Measurements from ENCODE around the gene SUFU. TPM values are rescaled to one million over a fixed set of nuclear protein-coding genes. Genes with fewer than 3 reads are reported as not detected.

Gene SUFU
- total RNA-seq, 1 experiment from 2014 or later = 2.4 TPM

- no peak for DNase-seq (ENCODE audit: low spot score)
- in situ Hi-C loops (cut with HindIII; ENCODE audit: low sequenced_read_pairs) = loop anchor here (10.0 kb wide), 1 partner anchor 100 kb away; the partner anchor contains the start of genes ACTR1A and SUFU
Observed at GRCh38 chr10:102604439-102604841, 100.7 kb downstream of the SUFU start.

- in situ Hi-C loops (cut with HindIII; ENCODE audit: low sequenced_read_pairs) = loop anchor here (10.0 kb wide), 1 partner anchor 101 kb away; the partner anchor contains the start of genes ACTR1A and SUFU
- no peak for DNase-seq (ENCODE audit: low spot score)
Observed at GRCh38 chr10:102605712-102606111, 101.9 kb downstream of the SUFU start.

- in situ Hi-C loops (cut with HindIII; ENCODE audit: low sequenced_read_pairs) = loop anchor here (10.0 kb wide), 1 partner anchor 104 kb away; the partner anchor contains the start of genes ACTR1A and SUFU
Observed at GRCh38 chr10:102608487-102608886, 104.7 kb downstream of the SUFU start.

GRCh38 chr10:102610441-102610887 lies 106.7 kb downstream of the SUFU start:
- in situ Hi-C loops (cut with HindIII; ENCODE audit: low sequenced_read_pairs) = no loop called here
- DNase-seq (ENCODE audit: low spot score) = no peak

More at GRCh38 chr10:102608487-102608886, 104.7 kb downstream of the SUFU start:
- no peak for DNase-seq (ENCODE audit: low spot score)

GRCh38 chr10:102611514-102612087 lies 107.8 kb downstream of the SUFU start:
- DNase-seq (ENCODE audit: low spot score) = no peak

GRCh38 chr10:102612964-102613275 lies 109.1 kb downstream of the SUFU start:
- in situ Hi-C loops (cut with HindIII; ENCODE audit: low sequenced_read_pairs) = no loop called here
- DNase-seq (ENCODE audit: low spot score) = no peak

More at GRCh38 chr10:102611514-102612087, 107.8 kb downstream of the SUFU start:
- in situ Hi-C loops (cut with HindIII; ENCODE audit: low sequenced_read_pairs) = no loop called here

GRCh38 chr10:102613286-102613685 lies 109.5 kb downstream of the SUFU start:
- in situ Hi-C loops (cut with HindIII; ENCODE audit: low sequenced_read_pairs) = no loop called here

GRCh38 chr10:102613785-102614184 lies 110.0 kb downstream of the SUFU start:
- in situ Hi-C loops (cut with HindIII; ENCODE audit: low sequenced_read_pairs) = no loop called here
- DNase-seq (ENCODE audit: low spot score) = no peak

More at GRCh38 chr10:102613286-102613685, 109.5 kb downstream of the SUFU start:
- no peak for DNase-seq (ENCODE audit: low spot score)

GRCh38 chr10:102614888-102615287 lies 111.1 kb downstream of the SUFU start:
- DNase-seq (ENCODE audit: low spot score) = no peak
- in situ Hi-C loops (cut with HindIII; ENCODE audit: low sequenced_read_pairs) = no loop called here

GRCh38 chr10:102615361-102615760 lies 111.6 kb downstream of the SUFU start:
- DNase-seq (ENCODE audit: low spot score) = no peak

GRCh38 chr10:102616066-102616770 lies 112.4 kb downstream of the SUFU start:
- in situ Hi-C loops (cut with HindIII; ENCODE audit: low sequenced_read_pairs) = no loop called here

More at GRCh38 chr10:102615361-102615760, 111.6 kb downstream of the SUFU start:
- in situ Hi-C loops (cut with HindIII; ENCODE audit: low sequenced_read_pairs) = no loop called here

GRCh38 chr10:102617041-102617440 lies 113.3 kb downstream of the SUFU start:
- in situ Hi-C loops (cut with HindIII; ENCODE audit: low sequenced_read_pairs) = no loop called here
- DNase-seq (ENCODE audit: low spot score) = no peak

More at GRCh38 chr10:102616066-102616770, 112.4 kb downstream of the SUFU start:
- DNase-seq (ENCODE audit: low spot score) = no peak

GRCh38 chr10:102617816-102618215 lies 114.0 kb downstream of the SUFU start:
- DNase-seq (ENCODE audit: low spot score) = no peak
- in situ Hi-C loops (cut with HindIII; ENCODE audit: low sequenced_read_pairs) = no loop called here

- DNase-seq (ENCODE audit: low spot score) = no peak
- in situ Hi-C loops (cut with HindIII; ENCODE audit: low sequenced_read_pairs) = no loop called here
Observed at GRCh38 chr10:102619281-102619981, 115.7 kb downstream of the SUFU start.

GRCh38 chr10:102620138-102620590 lies 116.4 kb downstream of the SUFU start:
- in situ Hi-C loops (cut with HindIII; ENCODE audit: low sequenced_read_pairs) = no loop called here
- DNase-seq (ENCODE audit: low spot score) = no peak

- no peak for DNase-seq (ENCODE audit: low spot score)
- in situ Hi-C loops (cut with HindIII; ENCODE audit: low sequenced_read_pairs) = no loop called here
Observed at GRCh38 chr10:102620591-102621442, 117.0 kb downstream of the SUFU start.

GRCh38 chr10:102621443-102622325 lies 117.9 kb downstream of the SUFU start:
- in situ Hi-C loops (cut with HindIII; ENCODE audit: low sequenced_read_pairs) = no loop called here
- DNase-seq (ENCODE audit: low spot score) = no peak

GRCh38 chr10:102624094-102624493 lies 120.3 kb downstream of the SUFU start:
- in situ Hi-C loops (cut with HindIII; ENCODE audit: low sequenced_read_pairs) = no loop called here
- DNase-seq (ENCODE audit: low spot score) = no peak

Measured in G401 (cell line).